Activated CD4-positive, alpha-beta T cell treated with anti-CD3 and anti-CD28 coated beads for 48 hours (primary cell): ENCODE data around the gene ABHD2.
"Not testable (repeated sequence)": the region's sequence is repeated elsewhere in the genome, so short reads cannot be mapped to it uniquely, and the experiment has no call there.

Experiments used
- DNase-seq: peaks from one replicate; pipeline ENCODE4 v3.0.0-alpha.2; 2020

The ABHD2 gene, protein sequence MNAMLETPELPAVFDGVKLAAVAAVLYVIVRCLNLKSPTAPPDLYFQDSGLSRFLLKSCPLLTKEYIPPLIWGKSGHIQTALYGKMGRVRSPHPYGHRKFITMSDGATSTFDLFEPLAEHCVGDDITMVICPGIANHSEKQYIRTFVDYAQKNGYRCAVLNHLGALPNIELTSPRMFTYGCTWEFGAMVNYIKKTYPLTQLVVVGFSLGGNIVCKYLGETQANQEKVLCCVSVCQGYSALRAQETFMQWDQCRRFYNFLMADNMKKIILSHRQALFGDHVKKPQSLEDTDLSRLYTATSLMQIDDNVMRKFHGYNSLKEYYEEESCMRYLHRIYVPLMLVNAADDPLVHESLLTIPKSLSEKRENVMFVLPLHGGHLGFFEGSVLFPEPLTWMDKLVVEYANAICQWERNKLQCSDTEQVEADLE

DNA sequence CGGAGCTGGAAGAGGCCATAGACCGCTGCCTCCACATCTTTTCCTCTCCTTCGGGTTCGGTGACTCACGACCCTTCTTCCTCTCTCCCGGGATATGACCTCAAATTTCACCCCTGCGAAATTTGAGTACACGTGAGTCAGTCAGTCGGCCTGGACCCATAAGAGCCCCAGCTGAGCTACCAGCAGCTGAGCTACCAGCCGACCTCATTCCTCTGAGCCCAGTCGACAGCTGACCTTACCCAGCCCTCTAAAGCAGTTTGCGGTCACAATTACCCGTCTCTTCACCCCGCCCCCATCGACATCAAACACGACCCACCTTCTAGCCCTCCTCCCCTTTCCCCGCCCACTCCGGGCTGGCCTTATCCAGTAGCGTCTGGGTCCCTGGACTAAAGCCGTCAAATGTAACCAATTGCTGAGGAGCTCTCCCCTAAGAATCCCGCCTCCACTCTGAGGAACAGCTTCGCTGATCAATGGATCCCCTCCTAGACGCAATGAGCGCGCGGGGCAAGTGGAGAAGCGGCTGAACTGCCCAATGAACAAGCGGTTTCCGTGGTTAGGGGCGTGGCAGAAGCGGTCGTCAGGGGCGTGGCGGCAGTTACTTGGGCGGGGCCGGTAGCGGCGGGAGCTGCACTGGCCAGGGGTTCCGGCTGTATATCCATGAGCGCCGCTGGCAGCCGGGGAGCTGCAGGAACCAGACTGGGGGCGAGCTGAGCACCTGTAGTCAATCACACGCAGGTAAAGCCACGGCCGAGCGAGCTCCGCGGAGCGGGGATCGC lies at the start of gene ABHD2:
TSS of gene ABHD2 (plus strand) at position 627 of the 775 bp plus-strand sequence. CDS start 27,872 bp downstream, outside the sequence.
- peak; percentile 99 for DNase-seq

DNA sequence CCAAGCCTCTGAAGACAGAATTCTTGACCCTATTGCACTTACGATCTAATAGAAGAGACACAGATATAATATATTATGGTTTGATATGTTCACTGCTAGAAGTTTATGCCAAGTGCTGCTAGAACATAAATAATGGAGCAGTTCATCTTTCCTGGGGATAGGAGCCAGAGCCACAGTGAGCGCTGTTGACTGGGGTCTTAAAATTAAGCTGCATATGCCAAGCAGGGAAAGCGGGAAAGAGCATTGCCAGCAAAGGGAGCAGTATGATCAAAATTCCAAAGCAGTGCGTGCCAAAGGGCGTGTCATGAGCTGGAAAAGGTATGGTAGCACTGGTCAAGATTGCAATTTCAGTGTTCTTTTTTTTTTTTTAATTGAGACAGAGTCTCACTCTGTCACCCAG lies 49.1 kb upstream of the ABHD2 start:
- DNase-seq: no peak

DNA sequence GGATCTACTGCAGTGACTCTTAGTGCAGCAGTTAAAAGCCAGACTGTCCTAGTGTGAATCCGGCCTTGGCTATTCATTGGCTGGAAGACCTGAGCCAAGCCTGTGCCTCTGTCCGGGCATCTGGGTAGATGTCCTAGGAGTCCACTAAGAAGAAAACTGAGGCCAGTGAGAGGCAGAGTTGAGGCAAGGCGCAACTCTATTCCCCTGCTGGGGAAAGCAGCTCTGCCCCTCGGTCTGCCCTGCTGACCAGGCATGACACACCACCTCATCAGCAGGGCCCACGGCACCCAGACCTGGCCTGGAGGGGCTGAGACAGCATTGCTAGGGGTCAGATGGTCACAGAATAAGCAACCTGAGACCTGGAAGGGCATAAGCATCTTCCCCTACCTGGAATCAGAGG lies 46.7 kb upstream of the ABHD2 start:
- no peak for DNase-seq

DNA sequence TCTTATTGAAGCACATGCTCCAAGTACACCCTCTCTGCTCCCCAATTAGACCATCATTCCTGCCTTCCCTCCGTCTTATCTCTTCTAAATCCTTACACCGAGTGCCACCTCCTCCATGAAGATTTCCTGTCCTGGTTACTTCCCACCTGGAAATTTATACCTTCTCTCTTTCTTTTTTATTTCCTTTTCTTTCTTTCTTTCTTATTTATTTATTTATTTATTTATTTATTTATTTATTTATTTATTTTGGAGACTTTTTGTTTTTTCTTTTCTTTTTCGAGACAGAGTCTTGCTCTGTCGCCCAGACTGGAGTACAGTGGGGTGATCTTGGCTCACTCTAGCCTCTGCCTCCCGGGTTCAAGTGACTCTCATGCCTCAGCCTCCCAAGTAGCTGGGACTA lies 45.9 kb upstream of the ABHD2 start:
- no peak for DNase-seq

DNA sequence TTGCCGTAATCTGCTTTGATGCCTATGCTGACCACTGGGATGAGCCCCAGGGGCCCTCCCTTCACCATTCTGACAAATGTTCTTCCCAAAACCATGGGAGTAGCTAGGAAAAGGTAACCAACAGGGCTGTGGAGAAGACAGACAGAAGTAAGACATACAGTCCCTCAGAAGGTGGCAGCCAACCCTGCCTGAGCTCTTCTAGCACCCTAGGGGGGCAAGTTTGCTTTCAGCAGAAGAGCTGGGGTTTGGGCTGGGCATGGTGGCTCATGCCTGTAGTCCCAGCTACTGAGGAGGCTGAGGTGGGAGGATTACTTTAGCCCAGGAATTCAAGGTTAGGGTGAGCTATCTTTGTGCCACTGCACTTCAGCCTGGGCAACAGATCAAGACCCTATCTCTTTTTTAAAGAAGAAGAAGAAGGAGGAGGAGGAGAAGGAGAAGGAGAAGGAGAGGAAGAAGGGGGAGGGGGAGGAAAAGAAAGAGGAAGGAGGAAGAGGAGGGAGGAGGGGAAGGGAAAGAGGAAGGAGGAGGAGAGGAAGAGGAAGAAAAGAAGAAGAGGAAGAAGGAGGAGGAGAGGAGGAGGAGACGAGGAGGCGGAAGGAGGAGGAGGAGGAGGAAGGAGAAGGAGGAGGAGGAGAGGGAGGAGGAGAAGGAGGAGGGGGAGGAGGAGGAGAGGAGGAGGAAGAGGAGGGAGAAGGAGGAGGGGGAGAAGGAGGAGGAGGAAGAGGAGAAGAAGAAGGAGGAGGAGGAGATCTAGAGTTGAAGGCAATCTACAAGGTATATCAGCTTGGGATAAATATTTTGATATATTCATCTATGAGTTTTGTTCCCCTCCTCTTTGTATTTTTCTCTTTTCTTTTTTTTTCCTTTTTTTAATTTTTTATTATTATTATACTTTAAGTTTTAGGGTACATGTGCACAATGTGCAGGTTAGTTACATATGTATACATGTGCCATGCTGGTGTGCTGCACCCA lies 44.9 kb upstream of the ABHD2 start:
- DNase-seq: no peak

DNA sequence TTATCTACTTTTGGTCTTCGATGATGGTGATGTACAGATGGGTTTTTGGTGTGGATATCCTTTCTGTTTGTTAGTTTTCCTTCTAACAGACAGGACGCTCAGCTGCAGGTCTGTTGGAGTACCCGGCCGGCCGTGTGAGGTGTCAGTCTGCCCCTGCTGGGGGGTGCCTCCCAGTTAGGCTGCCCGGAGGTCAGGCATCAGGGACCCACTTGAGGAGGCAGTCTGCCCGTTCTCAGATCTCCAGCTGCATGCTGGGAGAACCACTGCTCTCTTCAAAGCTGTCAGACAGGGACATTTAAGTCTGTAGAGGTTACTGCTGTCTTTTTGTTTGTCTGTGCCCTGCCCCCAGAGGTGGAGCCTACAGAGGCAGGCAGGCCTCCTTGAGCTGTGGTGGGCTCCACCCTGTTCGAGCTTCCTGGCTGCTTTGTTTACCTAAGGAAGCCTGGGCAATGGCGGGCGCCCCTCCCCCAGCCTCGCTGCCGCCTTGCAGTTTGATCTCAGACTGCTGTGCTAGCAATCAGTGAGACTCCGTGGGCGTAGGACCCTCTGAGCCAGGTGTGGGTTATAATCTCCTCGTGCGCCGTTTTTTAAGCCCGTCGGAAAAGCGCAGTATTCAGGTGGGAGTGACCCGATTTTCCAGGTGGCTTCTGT lies 39.1 kb upstream of the ABHD2 start:
- not testable (repeated sequence) for DNase-seq

DNA sequence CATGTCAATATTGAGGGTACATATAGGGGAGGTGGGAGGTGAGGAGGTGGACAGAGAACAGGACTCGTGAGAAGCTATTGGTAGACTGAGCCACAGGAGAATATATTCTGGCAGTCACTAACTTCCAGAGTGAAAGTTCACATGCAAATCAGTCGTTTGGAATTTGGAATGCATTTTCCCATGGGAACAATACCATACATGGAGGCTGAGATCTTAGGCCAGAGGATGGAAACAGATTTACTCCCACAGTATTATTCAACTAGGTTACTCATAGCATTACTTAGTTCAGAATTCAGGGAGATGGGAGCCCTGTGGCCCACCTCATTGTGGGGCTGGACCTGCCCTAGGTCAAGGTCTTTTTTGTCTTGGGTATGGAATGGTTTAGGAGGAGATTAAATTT lies 36.4 kb upstream of the ABHD2 start:
- no peak for DNase-seq

DNA sequence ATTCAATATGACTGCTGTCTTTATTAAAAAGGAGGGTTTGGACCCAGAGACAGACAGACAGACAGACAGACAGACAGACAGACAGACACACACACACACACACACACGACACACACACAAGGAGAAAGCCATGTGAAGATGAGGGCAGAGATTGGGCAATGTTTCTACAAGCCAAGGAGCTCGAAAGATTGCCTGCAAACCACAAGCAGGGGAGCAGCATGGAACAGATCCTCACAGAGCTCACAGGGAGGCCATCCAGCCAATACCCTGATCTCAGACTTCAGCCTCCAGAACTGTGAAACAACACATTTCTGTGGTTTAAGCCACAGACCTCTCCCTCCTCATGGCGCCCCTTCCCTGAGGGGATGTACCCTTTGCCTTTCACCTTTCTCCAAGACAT lies 35.8 kb upstream of the ABHD2 start:
- DNase-seq: no peak

DNA sequence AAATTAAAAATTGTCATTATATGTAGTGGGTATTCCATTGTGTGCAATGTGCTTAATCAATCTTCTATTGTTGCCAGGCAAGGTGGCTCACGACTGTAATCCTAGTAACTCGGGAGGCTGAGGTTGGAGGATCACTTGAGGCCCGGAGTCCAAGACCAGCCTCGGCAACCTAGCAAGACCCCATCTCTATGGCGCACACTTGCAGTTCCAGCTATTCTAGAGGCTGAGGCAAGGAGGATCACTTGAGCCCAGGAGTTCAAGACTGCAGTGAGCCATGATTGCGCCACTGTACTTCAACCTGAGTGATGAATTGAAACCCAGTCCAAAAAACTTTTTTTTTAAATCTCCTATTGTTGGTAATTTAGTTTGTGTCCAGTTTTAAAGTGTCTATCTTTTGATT lies 33.4 kb upstream of the ABHD2 start:
- DNase-seq: no peak

DNA sequence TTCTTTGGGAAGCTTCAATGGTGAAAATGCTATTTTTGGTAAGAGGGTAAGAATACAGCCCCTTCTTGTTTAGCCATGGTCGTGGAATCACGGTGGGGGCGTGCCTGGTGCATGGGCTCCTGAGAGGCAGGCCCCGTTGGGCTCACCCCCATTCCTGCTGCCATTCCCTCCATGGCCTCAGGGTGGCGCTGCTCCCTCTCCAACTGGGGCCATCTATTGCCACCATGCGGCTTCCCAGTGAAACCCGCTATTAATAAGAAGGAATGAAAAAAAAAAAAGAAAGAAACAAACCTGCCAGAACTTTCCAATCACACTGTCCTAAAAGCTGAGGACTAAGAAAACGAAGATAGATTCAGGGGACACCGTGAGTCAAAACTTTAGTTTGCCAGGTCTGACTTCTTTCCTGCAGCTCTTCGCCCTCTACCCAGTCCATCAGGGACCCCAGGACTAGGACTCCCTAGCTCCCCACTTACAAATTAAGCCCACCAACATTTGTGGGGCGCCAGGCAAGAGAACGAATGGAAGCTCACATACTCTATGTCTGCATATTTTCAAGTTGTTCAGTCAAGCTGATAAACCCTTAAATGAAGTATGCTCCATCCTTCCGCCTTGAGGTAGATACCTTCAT lies 30.6 kb upstream of the ABHD2 start:
- peak; percentile 91 for DNase-seq

DNA sequence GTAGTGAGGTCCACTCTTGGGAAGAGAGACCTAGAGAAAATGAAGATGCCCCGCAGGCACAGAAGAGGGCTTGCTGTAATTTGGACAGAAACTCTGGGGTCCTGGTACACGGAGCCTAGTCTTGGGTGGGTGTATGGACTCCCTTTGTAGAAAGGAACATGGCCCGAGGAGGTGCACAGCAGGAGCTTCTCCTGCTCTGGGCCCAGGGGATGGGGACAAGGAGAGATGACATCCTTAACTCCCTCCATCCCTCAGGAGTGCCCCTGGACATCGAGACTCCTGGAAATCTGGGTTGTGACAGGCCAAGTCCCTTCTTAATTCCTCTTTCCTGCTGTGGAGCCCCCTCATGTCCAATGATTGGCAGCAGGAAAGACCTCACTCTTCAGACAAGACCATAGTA lies 29.9 kb upstream of the ABHD2 start:
- no peak for DNase-seq

DNA sequence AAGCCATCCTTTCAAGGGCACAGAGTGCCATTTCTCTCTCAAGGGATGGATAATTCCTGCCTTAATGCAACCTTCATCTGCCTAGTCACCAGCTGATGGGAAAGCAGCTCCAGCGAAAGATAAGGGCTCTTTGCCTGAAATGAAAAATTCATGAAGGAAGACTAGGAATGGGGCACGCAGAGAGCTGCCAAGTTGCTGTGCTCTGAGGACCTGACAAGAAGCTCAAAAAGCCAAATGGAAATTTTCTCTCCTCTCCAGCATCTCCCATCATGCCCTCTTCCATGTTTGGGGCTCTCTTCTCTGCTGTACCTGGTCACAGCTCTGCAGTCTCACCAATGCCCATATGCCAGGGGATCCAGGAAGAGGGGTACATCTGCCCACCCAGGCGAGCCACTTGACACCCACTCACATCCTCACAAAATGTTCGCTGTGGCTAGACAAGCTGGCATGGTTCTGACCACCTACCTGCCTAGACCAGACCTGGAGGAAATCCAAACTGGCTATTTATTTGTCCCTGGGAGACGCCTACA lies 29.3 kb upstream of the ABHD2 start:
- DNase-seq: no peak

DNA sequence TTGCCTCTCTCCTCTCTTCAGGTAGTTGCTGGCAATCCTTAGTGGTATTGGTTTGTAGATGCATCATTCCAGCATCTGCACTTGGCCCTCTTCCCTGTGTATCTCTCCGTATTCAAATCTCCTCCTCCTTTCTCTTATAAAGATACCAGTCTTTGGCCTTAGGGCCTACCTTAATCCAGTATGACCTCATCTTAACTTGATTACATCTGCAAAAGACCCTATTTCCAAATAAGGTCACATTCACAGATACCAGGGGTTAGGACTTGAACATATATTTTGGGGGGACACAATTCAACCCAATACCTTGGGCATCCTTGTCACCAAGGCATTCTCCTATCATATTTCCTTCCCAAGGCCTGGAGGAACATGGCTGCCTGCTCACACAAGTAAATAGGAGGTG lies 22.0 kb upstream of the ABHD2 start:
- no peak for DNase-seq

DNA sequence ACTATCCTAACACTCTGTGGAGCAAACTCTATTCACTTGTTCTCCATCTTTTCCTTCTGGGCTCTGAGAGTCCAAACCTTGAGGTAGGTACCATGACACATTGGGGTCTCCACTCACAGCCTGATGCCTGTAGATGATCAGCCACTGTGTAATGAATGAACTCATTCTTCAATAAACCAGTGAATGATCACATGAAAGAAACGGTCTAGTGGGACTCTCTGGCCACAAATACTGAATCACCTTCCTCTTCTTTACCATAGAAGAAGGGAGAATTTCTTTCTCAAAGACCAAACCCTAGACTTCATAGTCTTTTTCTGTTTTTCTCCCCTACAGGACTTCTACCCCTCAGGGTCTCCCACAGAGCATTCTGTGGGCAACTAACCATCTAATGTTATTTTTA lies 20.5 kb upstream of the ABHD2 start:
- DNase-seq: no peak

DNA sequence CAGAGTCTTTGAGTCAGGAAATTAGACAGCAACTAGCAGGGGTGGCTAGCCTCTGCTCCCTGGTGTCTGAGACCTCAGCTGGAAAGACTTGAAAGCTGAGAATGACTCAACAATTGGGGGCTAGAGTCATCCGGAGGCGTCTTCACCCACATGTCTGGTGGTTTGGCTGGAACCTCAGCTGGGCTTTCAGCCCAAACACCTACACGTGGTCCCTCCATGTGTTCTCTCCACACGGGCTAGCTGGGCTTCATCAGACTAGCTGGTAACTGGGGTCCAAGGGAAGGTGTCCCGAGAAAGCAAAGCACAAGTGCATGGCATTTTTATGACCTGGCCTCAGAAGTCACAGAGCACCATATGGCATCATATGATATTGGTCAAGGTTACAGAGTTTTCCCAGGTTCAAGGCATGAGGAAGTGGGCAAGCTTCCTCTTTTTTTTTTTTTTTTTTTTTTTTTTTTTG lies 19.9 kb upstream of the ABHD2 start:
- DNase-seq: peak; percentile 73

DNA sequence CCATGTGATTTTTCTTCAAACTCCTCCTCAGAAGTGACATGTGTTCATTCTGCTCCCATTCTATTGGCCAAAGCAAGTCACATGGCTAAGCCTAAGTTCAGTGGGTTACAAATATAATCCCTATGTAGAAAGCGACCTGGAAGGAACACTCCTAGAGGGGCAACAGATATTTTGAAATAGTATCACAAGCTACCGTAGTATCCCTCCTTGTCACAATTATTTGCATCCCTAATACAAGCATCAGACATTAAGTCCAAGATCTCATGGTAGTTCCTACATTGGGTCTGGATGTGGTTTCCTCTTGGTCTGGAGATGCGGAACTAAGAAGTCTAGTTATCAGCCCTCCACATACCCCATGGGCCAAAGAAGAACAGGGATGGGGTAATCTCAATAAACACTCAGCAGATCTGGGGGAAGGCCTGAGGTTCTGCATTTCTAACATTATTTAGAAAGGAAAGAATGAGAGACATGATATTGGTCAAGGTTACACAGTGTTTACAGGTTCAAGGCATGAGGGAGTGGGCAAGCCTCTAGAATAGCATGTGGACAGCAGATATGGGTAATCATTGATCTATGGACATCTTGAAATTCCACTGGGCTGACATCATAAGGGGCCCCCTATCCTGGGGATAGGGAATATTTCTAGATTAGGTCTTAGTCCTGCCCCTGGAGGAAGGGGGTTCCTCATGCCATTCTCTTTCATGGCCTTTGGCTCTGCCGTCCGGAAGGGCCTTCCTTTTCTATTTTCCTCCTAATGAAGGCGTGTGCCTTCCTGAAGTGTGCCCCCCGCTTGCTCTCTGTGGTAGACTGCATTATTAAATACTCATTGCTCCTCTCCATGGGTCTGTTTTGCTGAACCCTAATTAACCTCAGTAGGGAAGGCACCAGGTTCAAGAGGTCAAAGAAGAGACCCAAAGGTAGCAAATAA lies 17.8 kb upstream of the ABHD2 start:
- DNase-seq: no peak

DNA sequence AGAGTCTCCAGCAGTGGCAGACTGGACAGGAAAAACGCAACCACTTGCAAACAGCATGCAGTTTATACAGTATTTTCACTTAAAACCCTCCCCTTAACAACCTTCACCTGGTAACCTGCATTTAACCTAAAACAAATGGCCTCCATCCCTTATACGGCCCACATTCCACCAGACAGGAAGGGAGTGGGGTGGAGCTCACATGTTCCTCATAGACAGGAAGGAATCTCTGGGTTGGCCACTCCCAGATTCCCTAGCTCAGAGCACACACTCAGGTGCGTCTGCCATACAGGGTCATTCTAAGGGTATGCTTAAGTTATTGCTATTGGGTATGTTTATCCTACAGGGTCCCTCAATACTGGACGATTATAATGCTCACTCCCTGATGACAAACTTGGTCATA lies 16.8 kb upstream of the ABHD2 start:
- no peak for DNase-seq

DNA sequence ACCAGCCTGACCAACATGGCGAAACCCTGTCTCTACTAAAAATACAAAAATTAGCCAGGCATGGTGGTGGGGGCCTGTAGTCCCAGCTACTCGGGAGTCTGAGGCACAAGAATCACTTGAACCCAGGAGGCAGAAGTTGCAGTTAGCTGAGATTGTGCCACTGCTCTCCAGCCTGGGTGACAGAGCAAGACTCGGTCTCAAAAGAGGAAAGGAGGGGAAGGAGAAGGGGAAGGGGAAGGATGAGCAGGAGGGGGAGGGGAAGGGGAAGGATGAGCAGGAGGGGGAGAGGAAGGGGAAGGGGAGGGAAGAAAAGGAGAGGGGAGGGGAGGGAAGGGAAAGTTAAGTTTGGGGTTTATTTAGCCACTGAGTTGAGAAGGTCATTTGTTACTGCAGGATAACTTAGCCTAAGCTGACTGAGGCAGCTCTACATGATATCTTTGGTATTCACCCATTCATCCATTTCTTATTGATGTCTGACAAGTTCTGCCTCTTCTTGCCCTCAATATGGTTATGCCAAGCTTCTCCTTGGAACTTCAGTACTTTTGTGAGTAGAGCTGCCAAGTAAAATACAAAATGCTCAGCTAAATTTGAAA lies 15.9 kb upstream of the ABHD2 start:
- DNase-seq: no peak

DNA sequence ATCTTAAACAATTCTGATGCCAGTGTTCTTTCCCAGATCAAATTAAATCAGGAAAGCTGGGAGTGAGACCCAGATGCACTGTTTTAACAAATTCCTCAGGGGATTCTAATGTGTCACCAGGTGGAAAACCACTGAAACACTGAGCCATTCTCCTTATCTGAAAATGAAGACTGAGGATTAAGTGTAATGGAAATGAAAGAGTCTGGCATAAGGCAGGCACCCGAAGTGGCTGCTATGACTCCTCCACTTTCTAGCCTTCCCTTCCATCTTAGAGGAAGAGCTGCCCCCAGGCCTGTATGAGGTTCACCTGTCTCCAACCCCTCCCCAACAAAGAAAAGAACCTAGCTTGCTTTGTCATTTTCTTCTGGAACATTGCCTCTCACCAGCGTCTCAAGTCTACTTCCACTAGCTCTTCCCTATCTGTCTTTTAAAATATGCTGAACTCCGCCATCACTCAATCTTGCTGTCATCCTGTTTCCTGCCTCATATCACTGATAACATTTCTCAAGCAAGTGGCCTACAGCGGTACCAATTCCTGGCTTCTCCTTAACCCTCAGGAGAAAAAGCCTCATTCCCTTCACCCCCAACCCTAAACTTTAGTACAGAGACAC lies 13.7 kb upstream of the ABHD2 start:
- DNase-seq: no peak
